KOPT-K1 (cell line): ENCODE results near the gene CPEB1.

Experiments used
- H3K27ac ChIP-seq: fragments of 200-600 bp; sonication (generic); 2 replicates; pipeline ENCODE4 v1.5.1; 2016; ENCODE audit warnings: antibody characterized with exemption, mild to moderate bottlenecking, low read depth, low read length; ENCODE audit not compliant: poor library complexity, severe bottlenecking
- H3K36me3 ChIP-seq: fragments of 200-600 bp; sonication (generic); 2 replicates; pipeline ENCODE4 v1.5.1; 2017; ENCODE audit warnings: antibody characterized with exemption, mild to moderate bottlenecking, low read length, moderate library complexity; ENCODE audit not compliant: insufficient read depth
- H3K9me3 ChIP-seq: fragments of 200-600 bp; sonication (generic); 2 replicates; pipeline ENCODE4 v1.5.1; 2017; ENCODE audit warnings: antibody characterized with exemption, low read length, mild to moderate bottlenecking; ENCODE audit not compliant: insufficient read depth, poor library complexity, severe bottlenecking

Gene CPEB1

DNA sequence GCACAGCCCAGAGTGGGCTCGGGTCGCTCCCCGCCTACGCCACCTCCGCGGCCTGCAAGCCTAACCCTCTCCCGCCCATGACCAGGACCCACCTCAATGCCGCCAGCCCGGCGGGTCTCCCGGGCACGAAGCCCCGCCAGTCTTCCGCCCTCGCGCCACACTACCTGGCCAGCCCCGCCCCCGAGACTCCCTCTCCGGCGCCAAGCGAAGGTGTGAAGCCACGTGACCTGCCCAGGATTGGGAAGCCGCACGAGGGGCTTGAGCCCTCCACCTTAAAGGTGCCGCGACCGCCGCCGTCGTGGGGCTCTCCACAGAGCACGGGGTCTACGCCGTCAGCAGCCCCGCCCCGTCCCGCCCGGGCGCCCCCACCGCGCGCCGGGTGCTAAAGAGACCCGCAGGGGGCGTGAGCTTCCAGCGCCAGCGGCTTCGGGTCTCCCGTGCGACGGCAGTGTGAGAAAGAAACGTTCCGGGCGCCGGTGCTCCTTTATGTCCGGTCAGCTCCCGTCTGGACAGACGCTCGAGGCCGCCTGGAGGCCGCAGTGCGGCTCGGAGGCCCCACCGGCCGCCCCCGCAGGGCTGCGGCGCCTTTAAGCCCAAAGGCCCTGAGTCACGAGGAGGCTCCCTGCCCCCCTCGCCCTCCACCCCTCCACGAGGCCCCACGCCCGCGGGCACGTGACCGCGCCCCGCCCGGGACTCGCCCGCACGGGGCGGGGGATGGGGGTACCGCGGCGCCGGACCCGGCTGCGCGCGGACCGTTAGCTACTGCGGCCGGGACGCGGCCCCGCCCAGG, at the start of gene CPEB1:
Gene CPEB1, minus strand, starts transcription at position 319 of the 790 bp plus-strand sequence. CDS start 18,904 bp downstream, outside the sequence.
- no peak within 1 kb of the TSS for H3K27ac ChIP-seq
- H3K9me3 ChIP-seq: no peaks in the 10 kb centered on the region
- no peaks in the 10 kb centered on the region for H3K36me3 ChIP-seq

DNA sequence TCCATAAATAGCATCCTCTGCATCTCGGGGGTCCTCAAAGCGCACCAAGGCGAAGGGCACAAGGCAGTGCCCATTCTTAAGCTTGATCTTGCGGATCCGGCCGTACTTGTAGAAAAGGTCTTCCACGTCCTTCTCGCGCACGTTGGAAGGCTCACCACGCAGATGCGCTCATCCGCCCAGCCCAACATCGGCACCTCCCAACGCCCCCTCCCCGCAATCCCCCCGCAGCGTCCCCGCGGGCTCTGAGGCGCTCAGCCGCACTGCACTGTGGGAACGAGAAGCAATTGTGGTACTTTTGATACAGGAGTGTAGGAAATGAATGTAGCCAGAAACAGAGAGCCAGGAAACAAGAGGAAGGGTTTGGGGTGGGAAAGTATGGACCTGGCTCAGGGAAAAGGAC, 45.0 kb upstream of the CPEB1 start:
- H3K27ac ChIP-seq: no peak overlapping the region
- H3K9me3 ChIP-seq: no peaks in the 10 kb centered on the region
- H3K36me3 ChIP-seq: no peaks in the 10 kb centered on the region

DNA sequence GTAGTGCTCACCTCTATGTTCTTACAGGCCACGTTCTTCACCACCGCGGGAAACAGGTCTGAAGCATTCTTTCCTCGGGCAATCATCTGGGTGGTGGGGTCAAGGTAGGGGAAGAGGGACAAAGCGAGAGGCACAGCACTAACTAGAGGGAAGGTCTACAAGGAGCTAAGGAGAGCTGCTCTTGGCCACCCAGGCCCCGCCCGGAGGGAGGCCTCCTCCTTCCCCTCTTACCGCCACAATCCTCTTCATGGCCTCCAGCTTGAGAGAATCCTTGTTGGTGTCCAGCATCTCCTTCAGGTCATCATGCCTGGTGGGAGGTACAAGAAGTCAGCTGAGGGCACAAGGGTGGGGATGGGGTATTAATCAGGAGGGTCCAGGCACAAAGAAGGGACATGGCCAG, 42.0 kb upstream of the CPEB1 start:
- Histone ChIP-seq H3K27ac (no peak overlapping the region), H3K36me3 (no peaks in the 10 kb centered on the region), H3K9me3 (no peaks in the 10 kb centered on the region)

DNA sequence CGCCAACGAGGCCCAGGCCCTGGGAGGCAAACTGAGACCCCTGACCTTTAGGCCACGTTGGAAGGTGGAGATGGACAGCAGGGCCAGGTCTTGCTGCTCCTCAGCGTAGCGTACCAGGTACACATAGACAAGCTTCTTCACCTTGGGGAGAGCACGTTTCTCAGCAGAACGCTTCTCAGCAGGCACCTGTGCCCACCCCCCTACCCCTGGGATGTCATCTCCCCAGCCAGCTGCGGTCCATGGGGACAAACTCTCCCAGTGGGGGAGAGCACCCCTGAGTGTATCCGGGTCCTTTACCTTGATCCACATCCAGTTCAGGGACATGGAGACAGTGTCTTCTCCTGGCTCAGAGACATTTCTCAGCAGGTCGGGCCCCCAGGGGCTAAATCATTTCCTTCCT, 41.5 kb upstream of the CPEB1 start:
- Histone ChIP-seq H3K27ac (no peak overlapping the region), H3K9me3 (no peaks in the 10 kb centered on the region), H3K36me3 (no peaks in the 10 kb centered on the region)

DNA sequence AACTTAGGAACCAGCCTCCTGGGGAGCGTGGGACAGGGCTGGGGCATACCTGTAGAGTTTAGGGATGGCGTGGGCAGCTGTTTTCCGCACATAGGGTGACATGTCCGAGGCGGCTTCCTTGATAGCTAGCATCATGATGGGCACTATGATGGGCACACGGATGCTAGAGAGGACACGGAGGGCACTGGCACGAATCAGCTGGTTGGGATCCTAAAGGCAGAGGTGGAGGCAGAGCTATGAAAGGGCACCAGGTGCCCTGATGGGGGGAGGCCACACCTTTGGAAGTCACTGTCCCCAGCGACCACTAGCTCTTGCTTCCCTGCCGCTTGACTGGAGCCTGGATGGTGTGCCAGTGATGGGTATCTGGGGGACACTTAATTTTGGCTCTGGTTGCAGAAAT, 34.2 kb upstream of the CPEB1 start:
- Histone ChIP-seq H3K27ac (no peak overlapping the region), H3K9me3 (no peaks in the 10 kb centered on the region), H3K36me3 (no peaks in the 10 kb centered on the region)

DNA sequence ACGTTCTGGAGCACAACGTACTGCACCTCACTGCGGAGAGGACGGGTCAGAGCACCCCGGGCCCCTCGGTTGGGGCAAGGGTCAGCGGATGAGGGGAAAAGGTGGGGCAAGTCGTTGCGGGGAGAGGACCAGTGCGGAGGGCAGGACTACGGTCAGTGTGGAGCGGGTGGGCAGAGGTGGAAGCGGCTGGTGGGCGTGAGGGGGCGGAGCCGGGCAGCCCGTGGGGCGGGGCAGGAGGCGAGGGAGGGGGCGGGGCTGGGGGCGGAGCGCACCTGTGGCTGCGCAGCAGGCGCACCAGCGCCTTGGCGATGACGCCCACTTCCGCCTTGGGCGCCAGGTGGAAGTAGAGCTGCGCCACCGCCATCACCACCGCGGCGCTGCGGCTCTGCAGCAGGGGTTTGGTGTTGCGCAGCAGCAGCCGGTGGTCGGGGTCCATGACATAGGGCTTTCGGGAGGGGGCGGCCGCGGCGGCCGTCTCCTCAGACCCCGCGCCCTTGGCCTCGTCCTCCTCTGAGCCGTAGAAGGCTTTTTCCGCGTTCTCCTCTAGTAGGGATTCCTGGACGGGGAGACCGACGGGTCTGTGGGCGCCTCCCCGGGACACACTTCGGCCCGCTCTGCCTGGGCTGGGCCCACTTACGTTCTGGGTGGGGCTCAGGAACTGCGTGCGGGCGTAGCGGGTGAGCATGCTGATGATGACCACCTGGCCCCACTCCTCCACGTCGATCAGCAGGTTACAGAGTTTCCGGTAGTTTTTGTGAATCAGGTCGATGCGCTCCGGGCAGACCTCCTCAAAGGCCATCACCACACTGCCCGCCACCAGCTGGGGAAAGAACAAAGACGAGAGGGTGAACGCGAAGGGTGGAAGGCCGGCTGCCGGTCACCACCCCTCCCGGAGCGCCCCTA, 33.3 kb upstream of the CPEB1 start:
- Histone ChIP-seq H3K36me3 (no peaks in the 10 kb centered on the region), H3K27ac (no peak overlapping the region), H3K9me3 (no peaks in the 10 kb centered on the region)

DNA sequence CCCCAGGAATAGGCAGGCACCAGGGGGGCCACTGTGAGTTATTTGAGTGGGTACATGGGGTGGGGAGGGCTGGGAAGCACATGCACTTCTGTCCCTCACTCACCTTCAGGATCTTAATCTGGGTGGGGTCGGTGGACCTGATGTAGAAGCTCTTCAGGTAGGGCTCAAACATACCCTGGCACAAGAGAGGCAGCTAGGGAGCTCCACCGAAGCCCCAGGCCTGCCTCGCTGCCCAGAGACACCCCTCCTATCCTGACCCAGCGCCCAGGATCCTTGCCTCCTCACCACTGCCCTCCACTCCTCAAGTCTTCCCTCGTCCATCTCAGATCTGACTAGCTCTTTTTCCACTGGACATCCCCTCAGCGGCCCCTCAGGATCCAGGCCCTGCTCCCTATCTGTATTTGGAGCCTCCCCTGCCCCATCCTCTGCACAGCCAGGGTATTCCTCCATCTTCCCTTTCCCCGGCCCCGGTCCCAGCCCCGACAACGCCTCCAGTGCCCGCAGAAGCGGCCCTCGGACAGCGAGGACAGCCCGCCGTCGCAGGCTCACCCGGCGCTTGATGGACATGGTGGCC, 32.5 kb upstream of the CPEB1 start:
- Histone ChIP-seq H3K27ac (no peak overlapping the region), H3K36me3 (no peaks in the 10 kb centered on the region), H3K9me3 (no peaks in the 10 kb centered on the region)

DNA sequence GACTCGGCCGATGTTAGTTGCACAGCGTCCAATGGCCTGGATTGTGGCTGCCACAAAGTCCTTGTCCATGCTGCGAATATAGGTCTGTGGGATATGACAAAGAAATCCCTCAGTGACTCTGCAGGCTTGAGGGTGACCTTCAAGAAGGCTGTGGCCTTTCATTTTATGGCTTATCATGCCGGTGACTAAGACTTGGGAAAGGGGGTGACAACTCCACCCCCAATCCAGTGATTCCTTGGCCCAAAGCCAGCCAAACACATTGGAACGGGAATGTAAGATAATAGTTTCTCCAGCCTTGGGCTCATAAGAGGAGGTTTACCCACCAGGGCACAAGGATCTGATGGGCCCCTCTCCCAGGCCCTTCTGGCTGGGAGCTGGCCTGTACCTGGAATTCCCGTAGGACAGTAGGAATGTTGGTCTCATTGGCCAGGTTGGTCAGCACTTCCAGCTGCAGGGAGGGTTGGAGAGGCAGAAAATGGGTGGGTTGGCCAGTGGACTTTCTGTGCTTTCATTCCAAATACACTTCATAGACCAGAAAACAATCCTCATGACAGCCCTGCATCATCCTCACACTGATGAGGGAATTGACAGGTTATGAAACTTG, 30.7 kb upstream of the CPEB1 start:
- H3K27ac ChIP-seq: no peak overlapping the region
- no peaks in the 10 kb centered on the region for H3K36me3 ChIP-seq
- H3K9me3 ChIP-seq: no peaks in the 10 kb centered on the region

DNA sequence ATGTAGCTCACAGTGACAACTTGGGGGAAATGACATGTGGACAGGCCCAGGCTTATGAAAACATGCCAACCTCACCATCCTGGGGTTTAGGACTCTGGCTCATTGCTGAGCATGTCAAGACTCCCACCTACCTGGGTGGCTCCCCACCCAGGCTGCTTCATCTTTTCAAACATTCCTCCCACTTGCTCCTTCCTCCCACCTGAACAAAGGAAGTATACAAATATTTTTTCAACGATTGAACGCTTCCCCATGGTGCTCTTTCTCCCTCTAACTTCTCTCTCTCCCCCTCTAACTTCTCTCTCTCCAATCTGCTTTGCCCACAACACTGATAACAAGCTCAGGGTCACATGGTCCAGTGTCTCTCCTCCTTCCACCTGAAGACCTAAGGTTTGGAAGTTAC, 27.7 kb upstream of the CPEB1 start:
- Histone ChIP-seq H3K27ac (no peak overlapping the region), H3K36me3 (no peaks in the 10 kb centered on the region), H3K9me3 (no peaks in the 10 kb centered on the region)

DNA sequence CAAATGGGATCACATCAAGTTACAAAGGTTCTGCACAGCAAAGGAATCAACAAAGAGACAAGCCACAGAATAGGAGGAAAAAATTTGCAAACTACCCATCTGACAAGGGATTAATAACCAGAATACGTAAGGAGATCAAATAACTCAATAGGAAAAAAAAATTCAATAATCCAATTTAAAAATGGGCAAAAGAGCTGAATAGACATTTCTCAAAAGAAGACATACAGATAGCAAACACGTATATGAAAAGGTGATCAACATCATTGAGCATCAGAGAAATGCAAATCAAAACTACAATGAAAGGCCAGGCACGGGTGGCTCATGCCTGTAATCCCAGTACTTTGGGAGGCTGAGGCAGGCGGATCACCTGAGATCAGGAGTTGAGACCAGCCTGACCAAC, 23.5 kb upstream of the CPEB1 start:
- Histone ChIP-seq H3K36me3 (no peaks in the 10 kb centered on the region), H3K27ac (no peak overlapping the region), H3K9me3 (no peaks in the 10 kb centered on the region)

DNA sequence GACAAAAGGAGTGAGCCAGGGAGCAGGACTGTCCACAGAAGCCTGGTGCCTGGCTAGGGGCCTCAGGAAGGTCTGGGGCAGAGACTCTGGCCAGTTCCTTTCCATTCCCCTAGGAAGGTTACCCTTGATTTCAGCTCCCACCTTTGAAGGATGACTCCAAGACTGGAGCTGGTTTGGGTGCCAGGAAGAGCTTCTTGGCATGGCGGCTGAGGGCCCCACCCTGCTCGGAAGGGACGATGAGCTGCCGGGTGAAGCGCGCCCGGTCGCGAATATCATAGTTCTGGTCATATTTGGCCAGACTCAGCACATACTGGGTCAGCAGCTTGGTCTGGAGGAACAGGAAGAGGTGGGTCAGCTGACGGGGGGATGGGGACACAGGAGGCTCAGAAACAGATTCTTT, 19.4 kb upstream of the CPEB1 start:
- Histone ChIP-seq H3K27ac (no peak overlapping the region), H3K9me3 (no peaks in the 10 kb centered on the region), H3K36me3 (no peaks in the 10 kb centered on the region)

DNA sequence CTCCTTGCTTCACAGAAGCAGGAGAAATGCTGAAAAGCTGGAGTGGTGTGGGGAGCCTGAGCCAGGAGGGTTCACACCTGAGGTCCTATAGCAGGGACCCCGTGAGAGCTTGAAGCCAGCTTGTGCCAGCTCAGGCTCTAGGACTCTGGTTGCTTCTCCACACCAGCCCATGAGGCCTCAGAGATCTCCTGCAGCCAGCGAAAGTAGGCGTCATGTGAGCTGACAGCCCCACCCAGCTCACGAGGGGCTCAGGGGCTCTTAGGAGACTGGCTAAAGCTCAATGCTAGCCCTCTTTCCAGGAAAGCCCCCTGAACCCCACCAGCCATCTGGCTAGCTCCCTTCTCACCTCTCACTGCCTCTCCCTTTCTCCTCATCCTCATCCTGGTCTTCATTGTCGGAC, 16.9 kb upstream of the CPEB1 start:
- Histone ChIP-seq H3K27ac (no peak overlapping the region), H3K9me3 (no peaks in the 10 kb centered on the region), H3K36me3 (no peaks in the 10 kb centered on the region)

DNA sequence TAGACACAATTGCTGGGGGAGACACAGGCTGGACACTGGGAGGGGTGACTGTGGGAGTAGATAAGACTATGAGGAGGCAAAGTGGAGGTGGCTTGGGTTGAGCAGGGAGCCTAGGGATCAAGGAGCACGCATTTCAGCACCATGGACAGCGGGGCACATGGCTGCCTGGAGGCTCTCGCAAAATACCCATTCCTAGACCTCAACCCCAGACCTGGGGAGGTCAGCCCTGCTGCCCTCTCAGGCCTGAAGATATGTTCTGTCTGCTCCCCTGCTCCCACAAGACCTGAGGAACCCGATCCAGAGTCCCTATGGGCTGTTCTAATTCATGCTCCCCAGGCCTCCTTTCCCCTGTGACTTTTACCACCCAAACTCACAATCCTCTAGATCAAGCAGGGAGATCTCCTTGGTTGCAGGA, 16.0 kb upstream of the CPEB1 start:
- Histone ChIP-seq H3K27ac (no peak overlapping the region), H3K9me3 (no peaks in the 10 kb centered on the region), H3K36me3 (no peaks in the 10 kb centered on the region)

DNA sequence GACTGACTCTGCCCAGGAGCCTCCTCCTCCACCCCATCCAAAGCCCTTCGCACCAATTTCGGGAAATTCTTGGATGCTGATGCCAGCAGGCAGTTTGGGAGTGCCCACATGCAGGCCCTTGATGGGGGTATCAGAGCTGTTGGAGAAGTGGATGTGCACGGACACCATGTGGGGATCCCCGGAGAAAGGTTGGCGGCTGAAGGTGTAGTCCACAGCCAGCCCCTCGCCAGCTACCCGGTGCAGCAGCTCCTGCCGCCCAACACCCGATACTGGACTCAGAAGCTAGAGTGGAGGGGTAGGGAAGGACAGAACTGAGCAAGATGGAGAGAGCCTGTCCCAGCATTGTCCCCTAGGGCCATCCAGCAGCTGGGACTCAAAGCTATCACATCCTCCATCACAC, 15.5 kb upstream of the CPEB1 start:
- Histone ChIP-seq H3K9me3 (no peaks in the 10 kb centered on the region), H3K27ac (no peak overlapping the region), H3K36me3 (no peaks in the 10 kb centered on the region)

DNA sequence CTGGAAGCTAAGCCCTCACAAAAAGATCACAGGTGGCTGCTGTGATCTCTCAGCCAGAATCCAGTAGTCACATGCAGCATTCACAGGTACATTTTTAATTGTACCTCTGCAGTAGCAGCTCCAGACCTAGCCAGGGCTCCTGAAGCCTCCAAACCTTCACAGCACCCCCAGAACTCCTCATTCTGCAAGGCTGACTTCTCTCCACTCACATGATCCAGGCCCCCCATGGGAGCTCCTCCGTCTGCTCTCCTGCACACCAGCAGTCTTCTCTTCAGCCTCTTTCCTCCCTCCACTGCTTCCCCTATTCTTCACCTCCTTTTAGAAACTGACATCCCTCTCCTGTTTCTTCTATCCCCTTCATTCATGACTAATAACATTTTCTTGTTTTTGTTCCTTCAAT, 13.2 kb upstream of the CPEB1 start:
- H3K9me3 ChIP-seq: no peaks in the 10 kb centered on the region
- no peak overlapping the region for H3K27ac ChIP-seq
- no peaks in the 10 kb centered on the region for H3K36me3 ChIP-seq
